GM21360 (cell line): ENCODE results near the gene RIC8A.
"Not testable (repeated sequence)": the region's sequence is repeated elsewhere in the genome, so short reads cannot be mapped to it uniquely, and the experiment has no call there.

ENCODE experiments used
- ATAC-seq: cut with Tn5 transposase; IDR thresholded peaks from one replicate; pipeline ENCODE4 v1.9.1; 2021; ENCODE audit warnings: mild to moderate bottlenecking, moderate library complexity; ENCODE audit not compliant: unreplicated experiment

The RIC8A gene

DNA sequence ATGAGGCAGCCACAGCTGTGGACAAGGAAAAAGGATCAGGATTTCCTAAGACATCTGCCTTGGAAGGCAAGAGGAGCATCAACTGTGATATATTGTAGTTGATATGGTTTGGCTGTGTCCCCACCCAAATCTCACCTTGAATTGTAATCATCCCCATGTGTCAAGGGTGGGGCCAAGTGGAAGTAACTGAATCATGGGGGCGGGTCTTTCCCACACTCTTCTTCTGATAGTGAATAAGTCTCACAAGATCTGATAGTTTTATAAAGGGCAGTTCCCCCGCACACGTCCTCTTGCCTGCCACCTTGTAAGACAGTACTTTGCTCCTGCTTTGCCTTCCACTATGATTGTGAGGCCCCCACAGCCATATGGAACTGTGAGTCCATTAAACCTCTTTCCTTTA lies 10.2 kb downstream of the RIC8A start:
- no peak for ATAC-seq

- ATAC-seq, result no peak
Measured at GRCh38 chr11:218815-219593, 11.5 kb downstream of the RIC8A start.

- ATAC-seq, result not testable (repeated sequence)
Measured at GRCh38 chr11:220641-221215, 13.2 kb downstream of the RIC8A start.

GRCh38 chr11:221539-221938 lies 14.0 kb downstream of the RIC8A start:
- ATAC-seq, result no peak

GRCh38 chr11:221998-222789 lies 14.7 kb downstream of the RIC8A start:
- no peak for ATAC-seq

GRCh38 chr11:223026-223789 lies 15.7 kb downstream of the RIC8A start:
- no peak for ATAC-seq

- no peak for ATAC-seq
Measured at GRCh38 chr11:223884-224283, 16.4 kb downstream of the RIC8A start.

DNA sequence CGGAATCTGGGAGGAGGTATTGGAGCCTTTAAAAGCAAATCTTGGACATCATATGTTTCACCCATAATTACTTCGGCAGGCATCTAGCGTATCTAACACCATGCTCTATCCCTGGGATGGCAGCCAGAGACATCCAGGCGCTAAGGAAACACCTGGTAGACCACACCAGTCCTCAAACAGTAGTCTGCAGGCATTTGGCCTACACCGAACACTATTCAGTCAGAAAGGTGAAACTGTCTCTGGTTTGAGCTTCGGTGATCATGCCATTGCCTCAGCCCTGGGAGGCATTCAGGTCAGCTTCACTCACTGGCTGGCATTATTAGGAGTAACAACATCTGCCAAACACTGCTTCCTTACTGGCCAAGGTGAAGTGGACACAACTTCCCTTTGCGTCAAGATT lies 16.9 kb downstream of the RIC8A start:
- ATAC-seq, result no peak

- no peak for ATAC-seq
Measured at GRCh38 chr11:225734-226453, 18.4 kb downstream of the RIC8A start.

DNA sequence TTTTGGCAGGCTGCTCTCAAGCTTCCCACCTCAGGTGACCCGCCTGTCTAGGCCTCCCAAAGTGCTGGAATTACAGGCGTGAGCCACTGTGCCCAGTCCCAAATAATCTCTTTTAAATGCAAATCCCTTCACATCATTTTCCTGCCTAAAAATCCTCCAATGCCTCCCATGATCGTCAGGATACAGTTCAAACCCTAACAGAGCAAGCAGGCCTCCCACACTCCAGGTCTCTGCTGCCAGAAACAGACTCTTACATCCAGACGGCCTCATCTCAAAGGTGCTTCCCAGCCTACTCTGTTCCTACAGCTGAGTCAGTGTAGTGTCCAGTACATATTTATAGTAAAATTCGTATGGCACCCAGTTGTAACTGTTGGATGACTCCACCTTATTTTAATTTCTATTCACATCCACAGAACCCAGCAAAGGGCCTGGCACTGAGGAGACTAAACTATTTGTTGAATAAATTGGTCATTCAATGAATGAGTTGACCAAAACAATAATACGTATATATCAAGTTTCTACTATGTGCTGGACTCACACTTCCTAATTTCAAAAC lies 20.4 kb downstream of the RIC8A start:
- ATAC-seq, result no peak

DNA sequence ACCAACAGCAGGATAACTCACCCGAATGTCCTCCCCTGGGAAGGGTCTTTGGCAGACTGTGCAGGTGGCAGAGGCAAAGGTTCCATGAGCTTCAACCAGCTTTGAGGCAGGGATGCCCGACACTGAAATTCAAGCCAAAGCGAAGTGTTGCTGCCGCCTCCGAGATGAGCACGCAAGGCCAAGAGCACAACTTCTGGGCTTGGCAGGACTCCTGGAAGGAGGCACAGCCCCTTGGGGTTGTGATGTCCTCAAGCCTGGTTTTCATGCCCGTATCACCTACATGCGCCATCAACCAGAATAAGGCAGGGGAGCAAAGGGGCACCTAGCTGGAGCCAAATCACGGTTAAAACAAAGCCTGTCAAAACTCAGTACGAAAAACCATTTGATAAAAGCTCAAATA lies 22.9 kb downstream of the RIC8A start:
- no peak for ATAC-seq

DNA sequence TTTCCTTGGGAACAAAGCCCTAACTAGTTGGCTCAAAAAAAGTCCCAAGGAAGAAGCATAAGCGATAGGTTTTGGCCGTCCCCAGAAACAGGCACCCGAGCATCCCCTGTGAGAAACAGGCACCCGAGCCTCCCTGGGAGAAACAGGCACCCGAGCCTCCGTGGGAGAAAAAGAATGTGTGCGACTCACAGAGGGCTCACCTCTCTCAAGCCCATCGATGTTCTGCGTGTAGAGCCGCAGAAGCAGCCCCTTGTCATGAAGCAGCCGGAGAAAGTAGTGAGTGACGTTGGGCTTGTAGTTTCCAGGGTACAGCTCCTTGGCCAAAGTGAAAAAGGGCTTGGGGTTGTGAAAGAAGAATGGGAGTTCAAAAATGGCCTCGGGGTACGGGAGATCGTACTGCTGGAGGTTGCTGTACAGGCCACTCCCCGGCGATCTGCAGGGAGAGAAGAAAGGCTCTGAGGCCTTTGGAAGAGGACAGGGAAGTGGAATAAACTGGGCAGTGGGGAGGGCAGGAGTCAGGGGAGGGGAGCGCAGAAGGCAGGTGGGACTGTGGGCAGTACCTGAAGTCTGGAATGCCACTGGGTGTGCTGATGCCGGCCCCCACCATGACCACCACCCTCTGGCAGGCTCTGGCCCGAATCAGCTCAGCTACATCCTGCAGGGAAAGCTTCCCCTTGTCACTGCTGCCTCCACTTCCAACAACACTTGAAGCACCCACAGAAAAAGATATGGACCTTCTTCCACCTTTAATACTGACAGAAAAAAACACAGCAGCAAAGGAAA lies 25.5 kb downstream of the RIC8A start:
- no peak for ATAC-seq

DNA sequence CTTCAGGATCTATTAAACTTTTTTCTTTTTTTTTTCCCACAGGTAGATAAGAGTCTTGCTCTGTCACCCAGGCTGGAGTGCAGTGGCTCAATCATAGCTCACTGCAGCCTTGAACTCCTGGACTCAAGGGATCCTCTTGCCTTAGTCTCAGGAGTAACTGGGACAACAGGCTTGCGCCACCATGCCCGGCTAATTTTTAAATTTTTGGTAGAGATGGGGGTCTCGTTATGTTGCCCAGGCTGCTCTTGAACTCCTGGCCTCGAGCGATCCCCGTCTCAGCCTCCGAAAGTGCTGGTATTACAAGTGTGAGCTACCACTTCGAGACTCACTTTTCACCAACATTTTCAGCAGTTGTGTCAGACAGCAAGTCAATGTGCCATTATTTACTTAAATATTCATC lies 27.7 kb downstream of the RIC8A start:
- ATAC-seq, result no peak

- ATAC-seq, result no peak
Measured at GRCh38 chr11:235609-235996, 28.1 kb downstream of the RIC8A start.

- ATAC-seq, result peak; percentile 67
Measured at GRCh38 chr11:235997-236773, 28.7 kb downstream of the RIC8A start, which contains the start of gene SIRT3. TSS of gene SIRT3 (minus strand) at chr11:236342. CDS start at chr11:236328, 14 bp downstream.

- ATAC-seq, result peak; percentile 74
Measured at GRCh38 chr11:236774-237767, 29.6 kb downstream of the RIC8A start, which contains the start of gene PSMD13. TSS of gene PSMD13 (plus strand) at chr11:236976. CDS start at chr11:237050, 74 bp downstream.

DNA sequence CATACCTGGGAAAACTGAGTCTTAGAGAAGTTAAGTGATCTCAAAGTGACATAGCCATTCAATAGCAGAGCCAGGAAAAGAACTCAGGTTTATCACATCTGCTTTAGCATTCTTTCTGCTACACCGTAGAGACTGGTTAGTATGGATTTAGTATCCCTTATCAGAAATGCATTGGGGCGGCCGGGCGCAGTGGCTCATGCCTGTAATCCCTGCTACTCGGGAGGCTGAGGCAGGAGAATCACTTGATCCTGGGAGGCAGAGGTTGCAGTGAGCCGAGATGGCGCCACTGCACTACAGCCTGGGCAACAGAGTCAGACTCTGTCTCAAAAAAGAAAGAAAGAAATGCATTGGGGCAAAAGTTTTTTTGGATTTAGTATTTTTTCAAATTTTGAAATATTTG lies 30.8 kb downstream of the RIC8A start:
- ATAC-seq, result not testable (repeated sequence)
